SK-N-SH (cell line): ENCODE measurements around the gene AP1M2. TPM values are rescaled to one million over a fixed set of nuclear protein-coding genes. Genes with fewer than 3 reads are reported as not detected.

Experiments
- CTCF ChIA-PET: fragments of 300-600, 350-600 bp; formaldehyde crosslinking; extraction: SDS; loops from one replicate; lab custom pipeline; 2021; lab: Yijun Ruan, JAX
- POLR2A ChIA-PET: fragments of 350-600 bp; sonication (Branson Sonifier 250); formaldehyde crosslinking; extraction: SDS; loops from one replicate; lab custom pipeline; 2020; ENCODE audit warnings: antibody characterized with exemption, inconsistent platforms; lab: Yijun Ruan, JAX
- DNase-seq: peaks from one replicate; pipeline ENCODE4 v3.0.0; 2012
- H2AFZ ChIP-seq: fragments of 200-600 bp; sonication (generic); 2 replicates; pipeline ENCODE4 v1.8.1; 2016; ENCODE audit warnings: antibody characterized with exemption, mild to moderate bottlenecking, low read depth
- H3F3A ChIP-seq: fragments of 200-600 bp; sonication (generic); replicated peaks from 2 replicates; pipeline ENCODE3; 2016; ENCODE audit warnings: antibody characterized with exemption, mild to moderate bottlenecking; ENCODE audit not compliant: insufficient read depth
- H3K27ac ChIP-seq, 2 experiments: fragments of 200-500 bp in 1 of 2; fragments of 200-600 bp in 1 of 2; sonication (Bioruptor generic) in 1 of 2; sonication (generic), shearing (Covaris generic) in 1 of 2; 2 replicates each; pipeline versions ENCODE4 v1.5.1 to v1.6.1; 2014 to 2016; ENCODE audit warnings: low read depth in 2 of 2, inconsistent platforms in 1 of 2, low read length in 1 of 2, mild to moderate bottlenecking in 1 of 2, mixed read lengths in 1 of 2
- H3K27me3 ChIP-seq: fragments of 200-600 bp; sonication (generic), shearing (Covaris generic); 2 replicates; pipeline ENCODE4 v1.6.1; 2016; ENCODE audit warnings: mixed run types; ENCODE audit not compliant: insufficient read depth
- H3K36me3 ChIP-seq, 2 experiments: fragments of 200-500 bp in 1 of 2; fragments of 200-600 bp in 1 of 2; sonication (Bioruptor generic) in 1 of 2; sonication (generic) in 1 of 2; replicated peaks in 1 of 2; 2 replicates each; pipeline versions ENCODE3 to v1.5.1; 2014 to 2016; ENCODE audit warnings: low read length in 1 of 2, mild to moderate bottlenecking in 1 of 2; ENCODE audit not compliant: insufficient read depth in 2 of 2, control insufficient read depth in 1 of 2
- H3K4me1 ChIP-seq, 2 experiments: fragments of 200-500 bp in 1 of 2; fragments of 200-600 bp in 1 of 2; sonication (Bioruptor generic) in 1 of 2; sonication (generic), shearing (Covaris generic) in 1 of 2; 2 replicates each; pipeline versions ENCODE4 v1.5.1 to v1.6.1; 2014 to 2016; ENCODE audit warnings: low read depth in 1 of 2, low read length in 1 of 2, mixed run types in 1 of 2; ENCODE audit not compliant: insufficient read depth in 2 of 2, control insufficient read depth in 1 of 2
- H3K4me2 ChIP-seq: fragments of 200-600 bp; sonication (generic), shearing (Covaris generic); 2 replicates; pipeline ENCODE4 v1.6.1; 2017; ENCODE audit warnings: mixed run types
- H3K4me3 ChIP-seq, 2 experiments: fragments of 200-500 bp in 1 of 2; fragments of 200-600 bp in 1 of 2; sonication (Bioruptor generic) in 1 of 2; sonication (generic), shearing (Covaris generic) in 1 of 2; 2 replicates each; pipeline versions ENCODE4 v1.5.1 to v1.8.1; 2014 to 2016; ENCODE audit warnings: low read depth in 2 of 2, inconsistent platforms in 1 of 2, low read length in 1 of 2, mild to moderate bottlenecking in 1 of 2, mixed read lengths in 1 of 2, moderate library complexity in 1 of 2
- H3K79me2 ChIP-seq: fragments of 200-600 bp; sonication (generic); 2 replicates; pipeline ENCODE4 v1.8.1; 2017; ENCODE audit warnings: mild to moderate bottlenecking; ENCODE audit not compliant: insufficient read depth
- H3K9ac ChIP-seq: fragments of 200-600 bp; sonication (generic); 2 replicates; pipeline ENCODE4 v1.6.1; 2017; ENCODE audit warnings: mixed run types
- H3K9me2 ChIP-seq: fragments of 200-600 bp; sonication (generic); 2 replicates; pipeline ENCODE4 v1.6.1; 2017; ENCODE audit warnings: mixed run types
- H3K9me3 ChIP-seq: fragments of 200-600 bp; sonication (generic); 2 replicates; pipeline ENCODE4 v1.6.1; 2017; ENCODE audit warnings: mixed run types, mild to moderate bottlenecking, moderate library complexity
- H4K20me1 ChIP-seq: fragments of 200-600 bp; sonication (generic); 2 replicates; pipeline ENCODE4 v1.6.1; 2017; ENCODE audit warnings: mild to moderate bottlenecking, mixed run types; ENCODE audit not compliant: insufficient read depth
- CHD2 ChIP-seq: fragments of 150-350 bp; IDR thresholded peaks from 2 replicates; pipeline ENCODE4 v1.6.1; 2018; ENCODE audit warnings: low read length; ENCODE audit not compliant: partially characterized antibody
- FOSL2 ChIP-seq: IDR thresholded peaks from 2 replicates; pipeline ENCODE4 v1.4.0; 2012; ENCODE audit warnings: low read depth, mild to moderate bottlenecking, moderate library complexity, borderline replicate concordance
- JUND ChIP-seq: IDR thresholded peaks from 2 replicates; pipeline ENCODE4 v1.4.0; 2012
- MXI1 ChIP-seq: IDR thresholded peaks from 2 replicates; pipeline ENCODE4 v1.6.1; 2012; ENCODE audit warnings: mild to moderate bottlenecking, low read depth, low read length, improper control_type of control experiment
- NFIC ChIP-seq: IDR thresholded peaks from 2 replicates; pipeline ENCODE4 v1.4.0; 2012; ENCODE audit warnings: borderline replicate concordance
- NRF1 ChIP-seq: IDR thresholded peaks from 2 replicates; pipeline ENCODE4 v1.6.1; 2012; ENCODE audit warnings: low read depth, mild to moderate bottlenecking, low read length
- POLR2AphosphoS5 ChIP-seq: IDR thresholded peaks from 2 replicates; pipeline ENCODE4 v1.6.1; 2012; ENCODE audit warnings: low read depth, low read length
- RAD21 ChIP-seq: IDR thresholded peaks from 2 replicates; pipeline ENCODE4 v1.6.1; 2012; ENCODE audit warnings: mild to moderate bottlenecking, low read length
- RFX5 ChIP-seq: IDR thresholded peaks from 2 replicates; pipeline ENCODE4 v1.6.1; 2012; ENCODE audit warnings: mild to moderate bottlenecking, improper control_type of control experiment, low read length
- RXRA ChIP-seq: IDR thresholded peaks from 2 replicates; pipeline ENCODE4 v1.4.0; 2012; ENCODE audit warnings: low read depth, mild to moderate bottlenecking, borderline replicate concordance
- SIN3A ChIP-seq: IDR thresholded peaks from 2 replicates; pipeline ENCODE4 v1.6.1; 2012; ENCODE audit warnings: low read depth, mild to moderate bottlenecking, low read length, moderate library complexity, borderline replicate concordance
- SMC3 ChIP-seq: IDR thresholded peaks from 2 replicates; pipeline ENCODE4 v1.6.1; 2012; ENCODE audit warnings: low read depth, low read length, improper control_type of control experiment
- TAF1 ChIP-seq: IDR thresholded peaks from 2 replicates; pipeline ENCODE4 v1.6.1; 2012; ENCODE audit warnings: low read depth, mild to moderate bottlenecking, low read length, moderate library complexity, borderline replicate concordance
- WGBS: methylation state at CpG from one replicate; pipeline ENCODE4 v1.1.6; 2017; ENCODE audit warnings: low lambda C conversion rate; 5-methylcytosine and 5-hydroxymethylcytosine counted together
- polyA plus RNA-seq, 3 experiments: library from polyadenylated mRNA; depleted of rRNA; stranded (reverse); fragments of >200 nt; gene quantifications; 2 replicates each; pipeline ENCODE4 v1.2.3, GENCODE V29; 2012
- TF ChIP-seq, protein P1 (sequence below): fragments of 200-600 bp; sonication (generic); IDR thresholded peaks from 2 replicates; pipeline ENCODE4 v1.6.1; 2017; ENCODE audit warnings: antibody characterized with exemption, mild to moderate bottlenecking, moderate library complexity
- TF ChIP-seq, protein P2 (sequence below): fragments of 150-350 bp; IDR thresholded peaks from 2 replicates; pipeline ENCODE4 v1.6.1; 2017; ENCODE audit warnings: antibody characterized with exemption, low read length, low read depth, borderline replicate concordance
- TF ChIP-seq, protein P3 (sequence below): IDR thresholded peaks from 2 replicates; pipeline ENCODE4 v1.4.0; 2012; ENCODE audit warnings: low read depth
- TF ChIP-seq, protein P4 (sequence below): IDR thresholded peaks from 2 replicates; pipeline ENCODE4; 2012

Gene AP1M2
- polyA plus RNA-seq, 1 of the 3 experiments (the other 2 are of a cell fraction) = 0.30 TPM

DNA sequence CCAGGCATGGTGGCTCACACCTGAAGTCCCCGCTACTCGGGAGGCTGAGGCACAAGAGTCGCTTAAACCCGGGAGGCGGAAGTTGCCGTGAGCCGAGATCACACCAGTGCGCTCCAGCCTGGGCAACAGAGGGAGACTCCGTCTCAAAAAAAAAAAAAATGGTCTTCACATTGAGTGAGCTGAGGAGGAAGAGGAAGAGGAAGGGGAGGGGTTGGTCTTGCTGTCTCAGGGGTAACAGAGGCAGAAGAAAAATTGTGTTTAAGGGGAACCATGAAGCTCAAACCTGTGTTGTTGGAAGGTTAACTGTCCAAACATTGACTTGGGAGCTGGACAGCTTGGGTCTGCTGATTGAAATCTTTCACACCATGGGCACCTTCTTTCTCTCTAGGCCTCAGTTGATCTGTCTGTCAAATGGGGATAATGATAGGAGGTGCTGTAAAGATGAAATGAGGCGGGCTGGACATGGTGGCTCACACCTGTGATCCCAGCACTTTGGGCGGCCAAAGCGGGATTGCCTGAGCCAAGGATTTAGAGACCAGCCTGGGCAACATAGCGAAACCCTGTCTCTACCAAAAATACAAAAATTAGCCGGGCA lies 28.4 kb upstream of the AP1M2 start (continued):
- TF ChIP-seq RFX5 (no peak), CHD2 (no peak), FOSL2 (no peak), RAD21 (no peak), RXRA (no peak), SIN3A (no peak)
- TF ChIP-seq, protein P1, sequence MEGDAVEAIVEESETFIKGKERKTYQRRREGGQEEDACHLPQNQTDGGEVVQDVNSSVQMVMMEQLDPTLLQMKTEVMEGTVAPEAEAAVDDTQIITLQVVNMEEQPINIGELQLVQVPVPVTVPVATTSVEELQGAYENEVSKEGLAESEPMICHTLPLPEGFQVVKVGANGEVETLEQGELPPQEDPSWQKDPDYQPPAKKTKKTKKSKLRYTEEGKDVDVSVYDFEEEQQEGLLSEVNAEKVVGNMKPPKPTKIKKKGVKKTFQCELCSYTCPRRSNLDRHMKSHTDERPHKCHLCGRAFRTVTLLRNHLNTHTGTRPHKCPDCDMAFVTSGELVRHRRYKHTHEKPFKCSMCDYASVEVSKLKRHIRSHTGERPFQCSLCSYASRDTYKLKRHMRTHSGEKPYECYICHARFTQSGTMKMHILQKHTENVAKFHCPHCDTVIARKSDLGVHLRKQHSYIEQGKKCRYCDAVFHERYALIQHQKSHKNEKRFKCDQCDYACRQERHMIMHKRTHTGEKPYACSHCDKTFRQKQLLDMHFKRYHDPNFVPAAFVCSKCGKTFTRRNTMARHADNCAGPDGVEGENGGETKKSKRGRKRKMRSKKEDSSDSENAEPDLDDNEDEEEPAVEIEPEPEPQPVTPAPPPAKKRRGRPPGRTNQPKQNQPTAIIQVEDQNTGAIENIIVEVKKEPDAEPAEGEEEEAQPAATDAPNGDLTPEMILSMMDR = no peak
- TF ChIP-seq, protein P2, sequence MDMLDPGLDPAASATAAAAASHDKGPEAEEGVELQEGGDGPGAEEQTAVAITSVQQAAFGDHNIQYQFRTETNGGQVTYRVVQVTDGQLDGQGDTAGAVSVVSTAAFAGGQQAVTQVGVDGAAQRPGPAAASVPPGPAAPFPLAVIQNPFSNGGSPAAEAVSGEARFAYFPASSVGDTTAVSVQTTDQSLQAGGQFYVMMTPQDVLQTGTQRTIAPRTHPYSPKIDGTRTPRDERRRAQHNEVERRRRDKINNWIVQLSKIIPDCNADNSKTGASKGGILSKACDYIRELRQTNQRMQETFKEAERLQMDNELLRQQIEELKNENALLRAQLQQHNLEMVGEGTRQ = no peak
- TF ChIP-seq, protein P3, sequence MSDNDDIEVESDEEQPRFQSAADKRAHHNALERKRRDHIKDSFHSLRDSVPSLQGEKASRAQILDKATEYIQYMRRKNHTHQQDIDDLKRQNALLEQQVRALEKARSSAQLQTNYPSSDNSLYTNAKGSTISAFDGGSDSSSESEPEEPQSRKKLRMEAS = no peak

DNA sequence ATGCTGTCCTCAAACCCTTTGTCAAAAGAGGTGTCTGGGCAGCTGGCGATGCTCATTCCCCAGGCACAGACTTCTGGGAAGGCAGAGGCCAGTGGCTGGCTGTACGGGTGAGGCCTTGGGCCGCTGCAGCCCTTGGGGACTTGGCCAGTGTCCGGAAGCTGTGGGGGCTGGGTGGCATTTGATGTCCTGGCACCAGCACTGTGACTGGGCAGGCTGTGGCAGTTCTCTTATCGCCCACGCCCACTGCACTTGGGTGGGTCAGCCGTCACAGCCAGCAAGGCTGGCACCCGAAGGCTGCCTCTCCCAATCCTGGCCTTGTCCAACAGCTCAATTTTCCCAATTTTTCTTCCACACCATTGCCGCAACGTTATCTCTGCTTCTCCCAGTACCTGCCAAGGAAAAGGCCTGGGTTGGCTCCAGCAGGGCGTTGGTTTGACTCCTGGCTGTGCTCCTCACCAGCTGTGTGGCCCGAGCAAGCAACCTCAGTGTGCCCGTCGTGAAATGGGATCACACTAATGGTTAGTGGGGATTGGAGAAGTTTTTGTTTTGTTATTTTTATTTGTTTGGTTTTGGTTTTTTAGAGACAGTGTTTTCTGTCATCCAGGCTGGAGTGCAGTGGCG lies 25.5 kb upstream of the AP1M2 start:
- ChIA-PET POLR2A (interaction anchor here (0.8 kb wide), 1 partner anchor 10 kb away, joined by 3 read pairs; no protein-coding TSS in a partner anchor), CTCF (interaction anchor here (0.6 to 1.1 kb wide), 3 partner anchors 32 to 424 kb away, joined by 3 to 5 read pairs (median 3); no protein-coding TSS in a partner anchor)
- Histone ChIP-seq H3K27me3 (no peaks in the 10 kb centered on the region), H3K9me2 (no peaks in the 10 kb centered on the region), H3K4me3 (no peak overlapping the region), H2AFZ (no peak overlapping the region), H3K4me2 (no peak overlapping the region), H3K36me3 (peaks cover 0 to 6% of the 10 kb centered on the region in 2 experiments), H3K9me3 (no peaks in the 10 kb centered on the region), H3K27ac (no peak overlapping the region), H3K9ac (no peak overlapping the region), H3K4me1 (no peaks in the 10 kb centered on the region; a peak in 1 of 4 replicates), H4K20me1 (no peaks in the 10 kb centered on the region), H3K79me2 (peaks cover 35% of the 10 kb centered on the region), H3F3A (peaks cover 5% of the 10 kb centered on the region)
- WGBS = 96% methylated on average over 12 of the region's 15 CpGs
- TF ChIP-seq POLR2AphosphoS5 (no peak), NRF1 (no peak), TAF1 (no peak), RXRA (no peak), JUND (no peak), SMC3 (no peak), NFIC (no peak), MXI1 (no peak)
- TF ChIP-seq, protein P4, sequence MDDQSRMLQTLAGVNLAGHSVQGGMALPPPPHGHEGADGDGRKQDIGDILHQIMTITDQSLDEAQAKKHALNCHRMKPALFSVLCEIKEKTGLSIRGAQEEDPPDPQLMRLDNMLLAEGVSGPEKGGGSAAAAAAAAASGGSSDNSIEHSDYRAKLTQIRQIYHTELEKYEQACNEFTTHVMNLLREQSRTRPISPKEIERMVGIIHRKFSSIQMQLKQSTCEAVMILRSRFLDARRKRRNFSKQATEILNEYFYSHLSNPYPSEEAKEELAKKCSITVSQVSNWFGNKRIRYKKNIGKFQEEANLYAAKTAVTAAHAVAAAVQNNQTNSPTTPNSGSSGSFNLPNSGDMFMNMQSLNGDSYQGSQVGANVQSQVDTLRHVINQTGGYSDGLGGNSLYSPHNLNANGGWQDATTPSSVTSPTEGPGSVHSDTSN = no peak
- DNase-seq = peak; percentile 20
